Glomerular endothelial cell (primary cell): ENCODE data around the gene CRTC3. TPM values are rescaled to one million over a fixed set of nuclear protein-coding genes. Genes with fewer than 3 reads are reported as not detected.

Experiments used
- DNase-seq: peaks from one replicate; pipeline ENCODE4 v3.0.0-alpha.2; 2011; ENCODE audit warnings: low read depth, low spot score; ENCODE audit errors: extremely low read depth
- total RNA-seq: library from RNA; depleted of rRNA; stranded (reverse); fragments of >200 nt; gene quantifications from 2 replicates; pipeline ENCODE4 v1.2.3, GENCODE V29; 2015

The CRTC3 gene
- total RNA-seq, 1 donor from 2014 or later: 22.9 TPM

DNA sequence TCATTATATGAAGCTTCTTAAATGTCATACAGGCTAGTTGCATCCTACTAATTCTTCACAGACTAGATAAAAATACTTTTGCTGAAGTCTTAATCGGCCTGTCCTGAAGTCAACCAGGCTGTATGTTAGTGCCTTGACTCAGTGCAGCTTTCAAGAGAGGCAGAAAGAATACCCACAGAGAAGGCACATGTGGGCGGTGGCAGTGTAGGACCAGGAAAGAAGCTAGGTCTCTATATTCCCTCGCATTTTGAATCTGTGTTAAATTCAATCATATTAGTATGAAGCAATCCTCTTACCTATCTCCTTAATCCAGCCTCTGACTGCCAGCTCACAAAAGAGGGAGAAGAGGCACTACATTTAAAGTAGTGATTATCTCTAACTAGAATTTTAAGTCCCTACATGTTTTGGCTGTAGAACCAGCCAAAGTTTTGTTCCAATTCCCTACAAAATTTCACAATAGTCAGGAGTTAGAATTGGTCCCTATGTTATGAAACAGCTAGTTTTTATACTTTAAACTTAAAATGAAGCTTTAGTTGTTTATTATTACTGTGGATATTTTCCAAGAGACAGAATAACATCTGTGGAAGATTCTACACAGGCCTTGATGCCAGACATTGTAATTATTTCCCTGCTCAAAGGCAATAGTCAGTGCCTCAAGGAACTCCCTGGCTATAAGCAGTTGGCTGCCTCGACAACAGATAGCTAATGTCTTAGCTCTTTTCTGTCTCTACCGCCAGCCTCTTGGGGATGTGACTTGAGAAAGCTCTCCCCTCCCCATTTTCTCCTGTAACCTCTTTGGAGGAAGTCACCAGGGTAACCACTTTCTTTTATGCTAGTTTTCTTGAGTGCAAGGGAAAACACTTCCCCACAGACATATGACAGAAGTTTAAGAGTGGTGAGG is 31.9 kb downstream of the CRTC3 start:
- DNase-seq: no peak

DNA sequence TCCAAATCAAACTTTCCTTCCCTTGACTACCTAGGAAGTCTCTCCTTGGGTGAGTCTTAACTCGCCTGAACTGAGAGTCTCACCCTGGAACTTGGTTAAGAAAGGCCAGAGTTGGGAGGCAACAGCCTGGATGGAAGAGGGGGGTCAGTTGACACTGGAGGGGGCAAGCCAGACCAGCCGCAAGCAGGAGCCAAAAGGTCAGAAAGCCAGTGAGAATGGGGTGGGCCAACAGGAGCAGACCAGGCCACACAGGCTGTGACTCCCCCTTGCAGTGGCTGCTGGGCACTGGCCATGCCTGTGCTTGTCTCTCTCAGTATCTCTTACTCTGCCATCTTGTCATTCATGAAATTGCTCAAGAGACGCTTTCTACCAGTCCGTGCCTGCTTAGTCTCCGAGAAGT is 32.9 kb downstream of the CRTC3 start:
- DNase-seq: no peak

DNA sequence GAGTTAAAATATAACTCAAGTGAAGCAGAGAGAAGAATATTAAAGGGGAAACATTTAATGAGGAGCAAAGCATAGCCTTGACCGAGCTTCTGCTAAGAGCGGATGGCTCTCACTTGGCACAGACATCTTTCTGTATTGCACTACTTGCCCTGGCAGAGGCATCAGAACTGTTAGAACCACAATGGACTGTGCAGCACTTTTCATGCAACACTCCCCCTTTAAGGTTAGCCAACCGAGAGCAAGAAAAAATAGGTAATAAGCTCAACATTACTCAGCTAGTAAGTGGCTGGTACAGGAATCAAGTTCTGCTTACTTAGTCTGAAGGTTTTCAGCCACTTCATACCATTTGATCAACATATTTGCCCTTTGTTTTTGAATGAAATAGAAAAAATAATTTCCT is 33.7 kb downstream of the CRTC3 start:
- no peak for DNase-seq

DNA sequence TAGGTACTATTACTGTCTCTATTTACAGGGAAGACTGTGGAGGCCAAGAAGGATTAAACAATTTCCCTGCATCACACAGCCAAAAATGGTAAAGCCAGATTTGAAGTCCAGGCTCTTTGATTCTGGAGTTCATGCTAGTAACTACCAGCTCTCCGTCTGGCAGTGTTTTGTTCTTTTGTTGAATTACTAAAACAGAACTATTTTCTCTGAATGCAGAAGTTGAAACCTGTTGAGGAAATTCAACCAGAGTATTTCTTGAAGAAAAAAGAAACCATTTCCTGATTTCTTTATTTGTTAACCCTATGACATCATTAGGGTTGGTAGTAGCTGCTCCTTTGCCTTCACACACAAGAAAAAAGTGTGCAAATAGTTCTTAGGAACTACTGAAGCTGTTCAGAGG is 34.3 kb downstream of the CRTC3 start:
- DNase-seq: no peak

DNA sequence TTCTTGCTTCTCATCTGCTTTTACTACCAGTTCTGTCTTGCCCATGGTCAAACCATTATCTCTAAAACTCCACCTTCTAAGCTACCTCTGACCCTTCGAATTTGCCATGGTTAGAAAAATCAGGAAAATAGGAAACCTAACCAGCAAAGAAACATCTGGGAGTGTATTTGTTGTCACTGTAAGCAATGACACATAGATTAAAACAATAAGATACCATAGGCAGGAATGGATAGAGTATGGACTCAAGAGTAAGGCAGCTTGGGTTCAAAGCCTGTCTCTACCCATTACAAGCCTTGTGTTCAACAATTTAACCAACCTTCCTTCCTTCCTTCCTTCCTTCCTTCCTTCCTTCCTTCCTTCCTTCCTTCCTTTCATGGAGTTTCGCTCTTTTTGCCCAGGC is 34.9 kb downstream of the CRTC3 start:
- DNase-seq: no peak

DNA sequence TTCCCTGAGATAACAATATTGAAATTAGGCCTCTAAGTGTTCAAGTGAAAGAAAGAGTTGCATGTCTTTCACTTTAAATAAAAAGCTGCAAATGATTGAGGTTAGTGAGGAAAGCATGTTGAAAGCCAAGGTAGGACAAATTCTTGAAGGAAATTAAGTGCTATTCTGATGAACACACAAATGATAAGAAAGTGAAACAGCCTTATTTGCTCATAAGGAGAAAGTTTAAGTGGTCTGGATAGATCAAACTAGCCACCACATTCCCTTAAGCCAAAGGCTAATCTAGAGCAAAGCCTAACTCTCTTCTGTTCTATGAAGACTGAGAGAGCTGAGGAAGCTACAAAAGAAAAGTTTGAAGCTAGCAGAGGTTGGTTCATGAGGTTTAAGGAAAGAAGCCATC is 36.1 kb downstream of the CRTC3 start:
- DNase-seq: no peak

DNA sequence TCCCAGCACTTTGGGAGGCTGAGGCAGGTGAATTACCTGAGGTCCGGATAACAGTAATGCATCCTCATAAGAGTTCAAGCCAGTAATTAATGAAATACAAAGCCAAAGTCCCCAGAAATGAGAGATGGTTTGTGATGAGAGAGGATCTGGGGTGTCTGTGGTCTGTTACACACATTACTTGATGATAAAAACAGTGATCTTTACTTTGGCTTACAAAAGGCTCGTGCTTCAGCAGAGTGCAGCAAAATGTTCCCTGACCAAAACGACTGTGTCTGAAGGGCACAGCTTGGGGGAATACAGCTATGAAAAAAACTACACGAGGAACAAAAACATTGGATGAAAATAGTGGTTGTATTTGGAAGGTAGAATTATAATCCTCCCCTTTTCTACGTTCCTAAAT is 40.9 kb downstream of the CRTC3 start:
- no peak for DNase-seq

DNA sequence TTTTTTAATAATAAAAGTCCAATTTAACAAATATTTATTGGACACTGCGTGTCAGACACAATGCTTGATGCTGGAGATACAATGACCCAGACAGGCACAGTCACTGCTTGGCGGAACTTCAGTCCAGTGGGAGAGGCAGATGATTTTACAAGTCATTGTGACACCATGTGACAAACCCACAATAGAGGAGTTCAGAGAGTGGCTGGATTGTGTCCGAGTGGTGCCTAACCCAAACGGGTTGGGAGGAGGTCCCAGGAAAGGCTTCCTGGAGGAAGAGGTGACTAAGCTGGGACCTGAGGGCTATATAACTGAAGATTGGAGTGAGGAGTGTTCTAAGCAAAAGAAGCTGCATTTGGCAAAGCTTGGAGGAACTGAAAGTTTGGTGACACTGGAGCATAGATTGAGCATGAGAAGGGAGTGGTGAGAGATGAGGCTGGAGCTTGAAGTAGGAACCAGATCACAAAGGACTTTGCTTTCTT is 41.4 kb downstream of the CRTC3 start:
- no peak for DNase-seq

DNA sequence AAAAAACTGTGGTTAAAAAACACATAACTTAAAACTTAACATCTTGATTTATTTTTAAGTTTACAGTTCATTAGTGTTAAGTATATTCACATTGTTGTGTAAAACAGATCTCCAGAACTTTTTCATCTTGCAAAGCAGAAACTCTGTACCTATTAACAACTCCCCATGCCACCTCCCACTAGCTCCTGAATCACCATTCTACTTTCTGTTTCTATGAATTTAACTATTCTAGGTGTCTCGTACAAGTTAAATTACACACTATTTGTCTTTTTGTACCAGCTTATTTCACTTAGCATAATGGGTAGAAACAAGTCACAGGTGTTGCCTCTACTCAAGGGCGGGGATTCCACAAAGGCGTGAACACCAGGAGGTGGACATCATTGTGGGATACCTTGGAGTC is 43.2 kb downstream of the CRTC3 start:
- no peak for DNase-seq

DNA sequence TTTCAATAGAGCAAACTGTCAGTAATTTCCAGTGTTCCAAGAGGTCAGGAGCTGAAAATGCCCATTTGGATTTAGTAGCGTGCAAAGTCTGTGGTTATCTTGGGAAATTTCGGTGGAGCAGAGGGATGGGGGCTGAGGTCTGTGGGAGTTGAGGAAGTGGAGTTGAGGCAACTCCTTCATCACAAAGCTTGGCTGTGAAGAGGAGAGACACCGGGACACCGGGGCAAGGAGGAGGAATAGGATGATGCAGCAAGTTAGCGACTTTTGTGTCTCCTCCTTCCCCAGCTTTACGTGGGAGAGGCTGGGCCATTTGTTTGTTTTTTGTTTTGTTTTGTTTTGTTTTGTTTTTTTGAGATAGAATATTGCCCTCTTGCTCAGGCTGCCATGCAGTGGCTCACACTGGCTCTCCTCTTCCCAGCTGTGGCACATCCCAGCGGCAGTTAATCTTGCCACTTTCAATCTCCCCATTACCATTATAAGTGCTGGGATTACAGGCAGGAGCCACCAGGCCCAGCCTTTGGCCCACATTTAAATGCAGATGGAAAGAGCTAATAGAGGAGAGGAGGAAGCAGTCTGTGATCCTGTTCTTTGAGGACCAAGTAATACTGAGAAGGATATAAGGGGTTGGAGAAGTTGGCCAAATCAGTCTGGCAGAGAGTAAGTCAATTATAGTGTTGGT is 47.1 kb downstream of the CRTC3 start:
- no peak for DNase-seq

DNA sequence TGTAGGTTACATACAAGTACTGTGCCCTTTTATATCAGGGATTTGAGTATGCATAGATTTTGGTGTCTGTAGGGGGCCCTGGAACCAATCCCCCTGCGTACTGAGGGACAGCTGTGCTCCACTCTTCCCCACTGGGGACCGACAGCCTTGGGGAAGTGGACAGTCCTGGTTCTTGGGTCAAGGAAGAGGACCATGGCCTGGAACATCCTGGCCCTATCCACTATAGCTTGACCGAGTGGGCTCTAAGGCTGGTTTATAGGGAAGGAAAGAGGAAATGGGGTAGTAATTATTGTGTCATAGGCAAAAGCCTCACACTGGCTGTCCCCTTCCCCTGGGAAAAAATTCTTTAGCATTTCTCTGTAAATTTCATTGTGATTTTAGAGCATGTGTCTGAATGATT is 49.5 kb downstream of the CRTC3 start:
- no peak for DNase-seq

DNA sequence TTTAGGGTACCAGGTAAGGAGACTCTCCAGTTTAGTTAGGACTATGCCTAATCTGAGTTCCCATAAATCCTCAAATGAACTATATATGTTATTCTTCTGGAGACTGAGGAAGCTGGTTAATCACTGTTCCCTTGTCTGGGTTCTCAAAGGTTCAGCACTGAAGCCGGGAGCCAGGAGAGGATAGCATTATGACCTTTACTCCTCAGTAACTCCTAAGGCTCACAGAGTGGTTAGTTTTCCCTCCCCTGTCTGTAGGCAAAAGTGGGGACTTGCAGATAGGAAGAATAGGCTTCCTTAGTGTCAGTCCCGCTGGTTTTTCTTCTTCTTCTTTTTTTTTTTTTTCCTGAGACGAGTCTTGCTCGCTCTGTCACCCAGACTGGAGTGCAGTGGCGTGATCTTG is 50.4 kb downstream of the CRTC3 start:
- DNase-seq: no peak

DNA sequence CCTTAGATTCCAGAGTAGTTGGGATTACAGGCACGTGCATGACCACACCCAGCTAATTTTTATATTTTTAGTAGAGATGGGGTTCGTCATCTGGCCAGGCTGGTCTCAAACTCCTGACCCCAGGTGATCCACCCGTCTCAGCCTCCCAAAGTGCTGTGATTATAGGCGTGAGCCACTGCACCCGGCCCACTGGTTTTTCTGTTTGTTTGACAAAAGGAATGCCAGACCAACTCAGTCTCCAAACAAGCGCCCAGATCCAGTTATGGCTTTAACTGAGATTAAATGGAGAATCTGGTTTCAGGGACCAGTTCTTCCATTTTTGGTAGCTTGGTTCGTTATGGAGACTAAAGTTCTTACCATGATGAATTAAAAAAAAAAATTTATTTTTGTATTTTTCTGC is 50.8 kb downstream of the CRTC3 start:
- DNase-seq: no peak

DNA sequence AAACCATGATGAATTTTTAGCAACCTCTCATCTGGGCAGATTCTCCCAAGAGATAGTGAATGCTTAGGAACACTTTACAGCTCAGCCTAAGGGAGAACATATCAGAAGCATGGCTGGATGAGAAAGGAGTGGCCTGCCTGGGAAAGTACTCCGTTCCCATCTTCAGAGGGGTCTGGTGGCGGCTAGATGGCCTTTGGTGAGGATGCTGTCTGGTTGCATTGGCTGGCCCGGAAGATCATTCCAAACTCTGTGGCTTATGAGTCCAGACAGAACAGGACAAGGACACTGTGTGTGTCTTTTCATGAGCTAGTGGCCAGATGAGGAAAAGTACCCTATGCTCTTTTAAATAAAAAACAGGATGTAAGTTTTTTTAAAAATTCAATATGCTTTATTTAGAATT is 51.2 kb downstream of the CRTC3 start:
- DNase-seq: no peak

DNA sequence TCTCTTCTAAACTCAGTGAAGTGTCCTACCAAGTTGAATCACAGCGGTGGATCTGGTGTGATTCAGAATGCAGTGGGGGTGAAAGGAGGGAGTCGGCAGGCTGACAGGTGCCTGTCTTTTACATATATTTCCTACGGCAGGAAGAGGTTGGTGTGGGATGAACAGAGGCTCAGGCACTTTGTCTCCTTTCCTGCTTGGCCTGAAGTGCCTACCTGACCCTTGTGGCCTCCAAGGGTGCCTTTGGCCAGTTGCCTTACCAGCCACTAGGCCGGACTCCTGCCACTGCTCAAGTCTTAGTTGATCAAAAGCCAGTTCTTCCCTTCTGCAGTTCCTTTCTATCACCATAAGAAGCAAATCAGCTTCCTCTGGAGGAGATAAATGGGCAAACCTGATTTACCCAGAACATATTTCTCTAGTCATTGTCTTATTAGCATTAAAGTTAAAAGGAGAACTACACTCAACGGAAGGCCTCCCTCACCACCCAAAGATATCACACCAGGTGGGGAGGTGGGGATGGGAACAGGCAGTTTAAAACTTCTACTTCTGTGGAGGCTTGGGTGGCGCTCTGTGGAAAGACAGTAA is 52.1 kb downstream of the CRTC3 start:
- no peak for DNase-seq

DNA sequence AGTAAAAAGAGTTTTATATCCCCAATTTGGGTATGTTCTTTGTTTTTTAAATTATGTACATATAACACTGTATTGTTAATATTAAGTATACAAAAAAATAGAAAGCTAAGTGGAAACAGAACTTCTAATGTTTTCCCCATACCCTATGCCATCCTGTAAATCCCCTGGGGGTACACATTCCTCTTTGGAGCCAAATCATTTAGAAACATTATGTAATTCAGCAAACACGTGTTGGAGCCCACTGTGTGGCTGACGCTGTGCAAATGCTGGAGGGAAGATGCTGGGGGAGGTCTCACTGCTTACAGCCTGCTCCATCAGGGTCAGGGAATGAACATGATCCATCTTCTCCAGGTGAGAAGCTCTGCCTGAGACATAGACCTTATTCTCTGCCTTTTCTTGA is 52.8 kb downstream of the CRTC3 start:
- DNase-seq: no peak

DNA sequence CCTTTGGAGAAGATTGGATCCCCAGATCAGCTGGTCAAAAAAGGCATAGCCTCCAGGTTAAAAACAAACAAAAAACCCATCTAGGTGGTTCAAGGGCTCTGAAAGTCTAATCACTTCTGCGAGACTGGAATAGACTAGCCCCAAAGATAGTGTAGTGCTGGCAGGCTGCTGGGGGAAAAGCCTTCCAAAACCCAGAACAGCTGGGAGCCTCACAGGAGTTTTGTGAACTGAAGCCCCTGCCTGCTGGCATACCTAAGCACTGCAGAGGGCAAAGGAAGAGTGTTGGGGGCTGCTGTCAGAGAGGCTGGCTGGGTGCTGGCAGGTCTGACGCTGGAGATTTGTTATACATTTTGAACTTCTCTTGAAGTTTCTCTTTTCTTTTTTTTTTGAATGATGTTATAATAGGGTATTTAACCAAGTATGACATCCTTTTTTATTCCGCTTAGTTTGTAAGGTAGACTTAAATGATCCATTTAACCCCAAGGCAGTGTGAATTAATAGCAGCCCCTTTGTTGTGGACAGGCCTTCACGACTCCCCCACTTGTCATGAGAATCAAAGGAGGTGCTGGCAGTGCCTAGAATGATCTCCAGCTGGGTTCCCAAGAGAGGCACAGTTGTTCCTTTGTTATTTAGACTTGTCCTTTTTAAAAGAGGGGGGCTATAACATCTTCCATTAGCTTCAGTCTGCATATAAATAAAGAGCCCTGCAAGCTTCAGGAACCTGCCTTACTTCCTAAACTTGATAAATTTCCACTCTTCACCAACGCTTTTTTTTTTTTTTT is 53.9 kb downstream of the CRTC3 start:
- DNase-seq: no peak

DNA sequence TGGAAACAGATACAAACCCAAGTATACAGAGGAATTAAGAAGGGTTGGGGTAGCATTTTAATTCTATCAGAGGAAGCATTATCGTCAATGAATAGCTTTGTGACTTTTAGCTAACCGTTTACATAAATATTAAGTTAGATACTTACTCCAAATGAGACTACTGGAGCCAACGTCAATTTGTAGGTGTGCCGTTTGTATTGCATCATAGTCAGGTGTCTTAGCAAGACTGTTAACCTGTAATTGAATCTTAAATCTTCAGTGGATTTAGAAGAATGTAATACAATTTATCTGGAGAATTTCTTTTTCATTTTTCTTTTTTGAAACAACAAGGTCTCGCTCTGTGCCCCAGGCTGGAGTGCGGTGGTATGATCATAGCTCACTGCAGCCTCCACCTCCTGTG is 55.1 kb downstream of the CRTC3 start:
- no peak for DNase-seq

DNA sequence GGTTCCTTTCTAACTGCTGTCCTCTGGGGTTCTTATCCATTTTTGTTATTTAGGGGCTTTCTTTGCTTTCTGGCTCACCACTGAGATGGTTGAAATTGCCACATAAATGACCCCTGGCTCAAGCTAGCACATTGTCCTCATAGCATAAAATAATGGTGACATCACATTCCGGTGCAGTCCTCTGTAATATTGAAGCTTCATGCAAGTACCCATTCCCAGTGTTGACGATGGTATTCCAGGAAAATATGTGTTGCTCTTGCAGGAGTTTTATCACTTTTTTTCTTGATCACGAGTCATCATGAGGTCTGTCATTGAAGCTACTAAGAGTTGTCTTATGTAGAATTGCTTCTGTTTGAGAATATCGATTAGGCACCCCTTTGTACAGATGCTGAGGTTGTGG is 56.1 kb downstream of the CRTC3 start:
- DNase-seq: no peak

DNA sequence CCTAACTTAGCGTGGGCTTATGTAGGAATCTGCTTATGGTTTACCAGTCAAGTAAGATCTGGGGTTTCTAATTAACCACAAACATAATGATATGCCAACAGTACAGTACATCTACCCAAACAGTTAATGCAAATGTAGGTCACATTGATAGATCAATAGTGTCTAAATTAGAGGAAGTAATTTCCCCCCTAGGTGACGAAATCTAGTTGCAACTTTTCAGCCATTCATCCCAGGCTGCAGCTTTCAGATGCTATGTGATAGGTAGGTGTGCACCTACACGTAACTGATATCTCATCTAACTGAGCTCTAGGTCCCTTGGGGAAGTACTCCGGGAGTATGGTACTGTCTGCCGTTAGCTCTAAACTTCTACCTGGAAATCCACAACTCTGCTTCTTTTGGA is 57.2 kb downstream of the CRTC3 start:
- no peak for DNase-seq

DNA sequence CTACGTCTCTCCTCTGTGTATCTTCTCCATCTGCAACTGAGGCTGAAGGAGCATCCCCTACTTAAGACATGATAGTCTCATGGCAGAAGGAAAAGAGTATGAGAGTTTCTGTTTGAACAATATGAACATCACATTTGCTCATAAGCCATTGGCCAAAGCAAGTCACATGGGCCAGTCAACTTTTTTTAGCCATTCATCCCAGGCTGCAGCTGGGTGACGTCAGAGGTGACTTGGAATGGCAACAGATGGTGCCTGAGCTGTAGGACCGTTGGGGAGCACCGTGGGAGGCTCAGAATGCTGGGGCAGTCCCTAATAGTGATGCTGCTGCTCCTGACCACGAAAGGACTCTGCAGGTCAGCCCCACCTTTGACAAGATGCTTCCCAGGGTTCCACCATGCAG is 58.7 kb downstream of the CRTC3 start:
- no peak for DNase-seq
